KMS-11 (cell line): Measurements from ENCODE around the gene PGM2L1.

Experiments
- H2AFZ ChIP-seq: fragments of 200-600 bp; sonication (generic); 2 replicates; pipeline ENCODE4 v1.6.1; 2016; ENCODE audit warnings: antibody characterized with exemption, mixed run types, low read depth
- H3K27ac ChIP-seq: fragments of 200-600 bp; sonication (generic); 2 replicates; pipeline ENCODE4 v1.6.1; 2016; ENCODE audit warnings: mild to moderate bottlenecking, mixed run types
- H3K27me3 ChIP-seq: fragments of 200-600 bp; sonication (generic); 2 replicates; pipeline ENCODE4 v1.6.1; 2017; ENCODE audit warnings: mild to moderate bottlenecking, low read depth, mixed run types, moderate library complexity; ENCODE audit not compliant: insufficient read depth
- H3K36me3 ChIP-seq: fragments of 200-600 bp; sonication (generic); 2 replicates; pipeline ENCODE4 v1.6.1; 2017; ENCODE audit warnings: mild to moderate bottlenecking, mixed run types; ENCODE audit not compliant: insufficient read depth
- H3K4me1 ChIP-seq: fragments of 200-600 bp; sonication (generic); 2 replicates; pipeline ENCODE4 v1.6.1; 2016; ENCODE audit warnings: mild to moderate bottlenecking, low read depth, mixed run types; ENCODE audit not compliant: poor library complexity, severe bottlenecking
- H3K4me2 ChIP-seq: fragments of 200-600 bp; sonication (generic); 2 replicates; pipeline ENCODE4 v1.7.0; 2016; ENCODE audit warnings: mild to moderate bottlenecking, mixed run types
- H3K4me3 ChIP-seq: fragments of 200-600 bp; sonication (generic); IDR thresholded peaks from 2 replicates; pipeline ENCODE4 v1.6.1; 2017; ENCODE audit warnings: low read depth, low read length, mixed read lengths; ENCODE audit not compliant: insufficient read depth
- H3K79me2 ChIP-seq: fragments of 200-600 bp; sonication (generic); 2 replicates; pipeline ENCODE4 v1.6.1; 2016; ENCODE audit warnings: low read depth, mixed run types; ENCODE audit not compliant: insufficient read depth
- H3K9ac ChIP-seq: fragments of 200-600 bp; sonication (generic); 2 replicates; pipeline ENCODE4 v1.6.1; 2016; ENCODE audit warnings: mild to moderate bottlenecking, mixed run types
- H4K20me1 ChIP-seq: fragments of 200-600 bp; sonication (generic); 2 replicates; pipeline ENCODE4 v1.6.1; 2016; ENCODE audit warnings: mild to moderate bottlenecking, mixed run types; ENCODE audit not compliant: insufficient read depth
- TF ChIP-seq, protein P1 (sequence below): fragments of 200-600 bp; sonication (generic); conservative IDR thresholded peaks from 2 replicates; pipeline ENCODE4 v1.6.1; 2017; ENCODE audit warnings: low read depth, mild to moderate bottlenecking, antibody characterized with exemption, low read length, moderate library complexity, mixed read lengths

PGM2L1 gene

DNA sequence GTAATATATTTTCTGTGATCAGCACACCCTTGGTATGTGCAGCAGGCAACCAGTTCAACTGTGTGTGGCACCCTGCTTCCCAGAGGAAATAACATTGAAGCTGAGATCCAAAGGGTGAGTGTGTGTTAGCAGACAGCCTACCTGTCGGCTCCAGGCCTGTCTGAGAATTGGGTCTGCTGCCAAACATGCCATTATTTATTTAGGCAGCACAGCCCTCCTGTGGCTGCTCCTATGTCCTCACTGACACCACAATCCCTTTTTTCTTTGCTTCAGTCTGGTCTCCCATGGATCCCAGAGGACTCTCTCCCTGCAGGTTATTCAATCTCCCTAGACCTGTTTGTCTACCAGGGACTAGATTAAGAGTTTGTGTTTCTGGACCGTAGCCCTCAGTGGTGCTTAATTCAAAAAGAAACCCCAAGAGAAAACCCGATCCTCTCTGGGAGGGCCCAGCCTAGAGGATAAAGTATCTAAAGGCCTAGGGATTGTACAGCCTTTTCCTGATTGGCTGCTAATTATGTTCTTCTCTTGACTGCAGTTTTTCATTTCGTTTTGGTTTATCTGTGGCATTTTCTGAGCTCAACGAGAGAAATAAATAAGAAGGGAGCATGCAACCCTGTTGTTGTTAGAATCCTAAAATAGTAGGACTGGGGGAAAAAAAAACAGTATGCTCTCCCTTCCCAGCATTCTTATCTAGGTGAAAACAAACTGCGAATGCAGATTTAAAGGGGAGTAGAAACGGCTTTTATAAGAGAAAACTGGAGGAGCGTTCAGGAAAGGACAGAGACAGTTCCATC lies 45.0 kb upstream of the PGM2L1 start:
- no peak overlapping the region for H3K4me3 ChIP-seq
- TF ChIP-seq, protein P1, sequence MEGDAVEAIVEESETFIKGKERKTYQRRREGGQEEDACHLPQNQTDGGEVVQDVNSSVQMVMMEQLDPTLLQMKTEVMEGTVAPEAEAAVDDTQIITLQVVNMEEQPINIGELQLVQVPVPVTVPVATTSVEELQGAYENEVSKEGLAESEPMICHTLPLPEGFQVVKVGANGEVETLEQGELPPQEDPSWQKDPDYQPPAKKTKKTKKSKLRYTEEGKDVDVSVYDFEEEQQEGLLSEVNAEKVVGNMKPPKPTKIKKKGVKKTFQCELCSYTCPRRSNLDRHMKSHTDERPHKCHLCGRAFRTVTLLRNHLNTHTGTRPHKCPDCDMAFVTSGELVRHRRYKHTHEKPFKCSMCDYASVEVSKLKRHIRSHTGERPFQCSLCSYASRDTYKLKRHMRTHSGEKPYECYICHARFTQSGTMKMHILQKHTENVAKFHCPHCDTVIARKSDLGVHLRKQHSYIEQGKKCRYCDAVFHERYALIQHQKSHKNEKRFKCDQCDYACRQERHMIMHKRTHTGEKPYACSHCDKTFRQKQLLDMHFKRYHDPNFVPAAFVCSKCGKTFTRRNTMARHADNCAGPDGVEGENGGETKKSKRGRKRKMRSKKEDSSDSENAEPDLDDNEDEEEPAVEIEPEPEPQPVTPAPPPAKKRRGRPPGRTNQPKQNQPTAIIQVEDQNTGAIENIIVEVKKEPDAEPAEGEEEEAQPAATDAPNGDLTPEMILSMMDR: no peak
- no peak overlapping the region for H2AFZ ChIP-seq
- no peak overlapping the region for H3K27ac ChIP-seq
- no peaks in the 10 kb centered on the region for H3K27me3 ChIP-seq
- no peaks in the 10 kb centered on the region for H3K79me2 ChIP-seq
- H3K9ac ChIP-seq: no peak overlapping the region
- H3K36me3 ChIP-seq: no peaks in the 10 kb centered on the region
- H3K4me2 ChIP-seq: no peak overlapping the region
- H4K20me1 ChIP-seq: no peaks in the 10 kb centered on the region
- no peaks in the 10 kb centered on the region for H3K4me1 ChIP-seq

DNA sequence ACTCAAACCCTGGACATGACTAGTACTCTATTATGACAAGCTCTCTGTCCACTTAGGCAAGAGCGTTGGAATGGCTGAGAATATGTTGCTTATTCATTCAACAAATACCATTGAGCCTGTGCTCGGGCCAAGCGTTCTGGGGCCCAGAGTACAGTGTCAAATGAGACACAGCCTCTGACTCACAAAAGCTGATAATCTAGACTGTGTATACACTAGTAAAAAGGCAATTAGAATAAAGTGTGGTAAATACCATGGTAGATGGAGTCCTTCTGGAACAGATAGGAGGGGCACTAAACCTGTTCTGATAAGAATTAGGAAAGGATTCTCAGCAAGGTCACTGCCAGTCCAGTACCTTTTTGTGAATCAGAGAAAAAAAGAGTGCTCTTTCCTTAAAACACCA lies 44.4 kb upstream of the PGM2L1 start:
- H3K27ac ChIP-seq: no peak overlapping the region
- H3K9ac ChIP-seq: no peak overlapping the region
- H3K36me3 ChIP-seq: no peaks in the 10 kb centered on the region
- no peak overlapping the region for H3K4me3 ChIP-seq
- TF ChIP-seq, protein P1: no peak
- no peak overlapping the region for H2AFZ ChIP-seq
- H3K4me2 ChIP-seq: no peak overlapping the region
- H4K20me1 ChIP-seq: no peaks in the 10 kb centered on the region
- no peaks in the 10 kb centered on the region for H3K27me3 ChIP-seq
- no peaks in the 10 kb centered on the region for H3K4me1 ChIP-seq
- H3K79me2 ChIP-seq: no peaks in the 10 kb centered on the region

DNA sequence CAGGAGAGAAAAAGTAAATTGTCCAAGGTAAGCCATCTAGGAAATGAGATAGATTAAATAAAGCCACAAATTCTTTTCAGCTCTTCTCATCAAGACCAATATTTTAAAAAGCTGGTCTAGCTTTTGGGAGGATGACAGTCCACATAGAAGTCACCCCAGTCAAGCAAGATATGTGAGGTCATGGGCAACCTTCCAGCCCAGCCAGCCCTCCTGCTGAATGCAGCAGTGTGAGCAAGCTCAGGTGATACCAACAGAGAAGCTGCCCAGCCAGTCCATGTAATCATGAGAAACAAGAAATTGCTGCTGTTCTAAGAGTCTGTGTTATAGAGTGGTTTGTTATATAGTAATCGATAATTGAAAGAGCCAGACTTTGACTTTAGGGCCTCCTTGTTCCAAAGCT lies 40.4 kb upstream of the PGM2L1 start:
- no peaks in the 10 kb centered on the region for H4K20me1 ChIP-seq
- H3K4me2 ChIP-seq: no peak overlapping the region
- no peaks in the 10 kb centered on the region for H3K79me2 ChIP-seq
- no peak overlapping the region for H2AFZ ChIP-seq
- H3K27me3 ChIP-seq: no peaks in the 10 kb centered on the region
- TF ChIP-seq, protein P1: no peak
- no peaks in the 10 kb centered on the region for H3K36me3 ChIP-seq
- H3K4me3 ChIP-seq: no peak overlapping the region
- no peaks in the 10 kb centered on the region for H3K4me1 ChIP-seq
- no peak overlapping the region for H3K9ac ChIP-seq
- no peak overlapping the region for H3K27ac ChIP-seq

DNA sequence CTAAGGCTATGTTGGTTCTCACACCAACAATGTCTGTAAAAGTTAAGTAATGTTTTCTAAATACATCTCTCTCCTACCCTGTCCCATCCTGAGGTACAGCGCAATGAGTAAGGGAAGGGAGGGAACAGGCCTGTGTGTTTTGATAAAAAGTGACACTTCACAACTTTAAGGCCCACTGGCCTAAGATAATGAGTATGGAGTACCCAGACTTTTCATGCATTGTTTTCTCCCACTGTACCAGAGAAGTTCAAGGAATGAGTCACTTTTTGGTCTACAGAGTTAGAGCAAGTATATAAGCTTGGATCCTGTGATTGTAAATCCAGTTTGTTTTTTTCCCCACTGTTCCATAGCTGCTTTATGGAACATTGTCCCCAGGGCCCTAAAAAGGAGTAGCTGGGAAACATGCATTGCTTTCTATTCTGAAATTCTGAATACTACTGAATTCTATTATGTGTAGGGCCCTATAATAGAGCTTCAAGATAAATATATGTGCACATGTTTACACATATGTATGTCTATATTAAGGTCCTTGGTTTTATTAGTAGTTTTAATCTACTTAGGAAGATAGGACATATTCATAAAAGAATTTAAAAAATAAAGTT lies 39.3 kb upstream of the PGM2L1 start:
- Histone ChIP-seq H3K27me3 (no peaks in the 10 kb centered on the region), H3K36me3 (no peaks in the 10 kb centered on the region), H3K79me2 (no peaks in the 10 kb centered on the region), H3K4me1 (no peaks in the 10 kb centered on the region), H3K9ac (no peak overlapping the region), H3K27ac (no peak overlapping the region), H3K4me2 (no peak overlapping the region), H3K4me3 (no peak overlapping the region), H2AFZ (no peak overlapping the region), H4K20me1 (no peaks in the 10 kb centered on the region)
- TF ChIP-seq, protein P1: no peak
